Renal pelvis (tissue), 12 donors: ENCODE results near the gene KHNYN. TPM values are rescaled to one million over a fixed set of nuclear protein-coding genes. Genes with fewer than 3 reads are reported as not detected.
A peak's percentile ranks its signal among the peaks of the same experiment; 100 is the strongest.
"Not testable (repeated sequence)": the region's sequence is repeated elsewhere in the genome, so short reads cannot be mapped to it uniquely, and the experiment has no call there.

Experiments used
- DNase-seq: peaks from one replicate; pipeline ENCODE4 v3.0.0-alpha.2; 2013
- long read RNA-seq, 16 experiments: transcript quantifications; one replicate each; lab custom pipeline, GENCODE V29; 2026
- polyA plus RNA-seq, 3 donors: library from polyadenylated mRNA; unstranded; fragments of 120-200 nt; gene quantifications; one replicate each; pipeline ENCODE4 v1.2.1, GENCODE V29; 2013; ENCODE audit not compliant: insufficient read length in 3 of 3

Gene KHNYN
- 10 to 100 TPM; 43.7 to 55.8 (median 53.3) TPM for polyA plus RNA-seq
- long read RNA-seq, donor 1, partial matches to known transcripts, result 47 of 69 reads
- long read RNA-seq, donor 1, other reads (novel, unspliced or antisense), result 20 of 69 reads
- long read RNA-seq, donor 2, partial matches to known transcripts, result 0 of 5 reads
- long read RNA-seq, donor 2, other reads (novel, unspliced or antisense), result 0 of 5 reads
- long read RNA-seq, donor 3, partial matches to known transcripts, result 12 of 46 reads
- long read RNA-seq, donor 3, other reads (novel, unspliced or antisense), result 34 of 46 reads
- long read RNA-seq, donor 4, partial matches to known transcripts, result 34 of 90 reads
- long read RNA-seq, donor 4, other reads (novel, unspliced or antisense), result 53 of 90 reads
- long read RNA-seq, donor 5, partial matches to known transcripts, result 0 of 16 reads
- long read RNA-seq, donor 5, other reads (novel, unspliced or antisense), result 14 of 16 reads
- long read RNA-seq, donor 6, partial matches to known transcripts, result 23 of 43 reads
- long read RNA-seq, donor 6, other reads (novel, unspliced or antisense), result 15 of 43 reads
- long read RNA-seq, donor 7, transcript KHNYN-202 (8 exons, 3,359 nt), result major isoform, 8 of 20 reads
- long read RNA-seq, donor 7, partial matches to known transcripts, result 10 of 20 reads
- long read RNA-seq, donor 7, other reads (novel, unspliced or antisense), result 0 of 20 reads
- long read RNA-seq, donor 8, partial matches to known transcripts, result 0 of 1 reads
- long read RNA-seq, donor 8, other reads (novel, unspliced or antisense), result 0 of 1 reads
- long read RNA-seq, donor 9, partial matches to known transcripts, result 44 of 64 reads
- long read RNA-seq, donor 9, other reads (novel, unspliced or antisense), result 18 of 64 reads
- long read RNA-seq, donor 10, partial matches to known transcripts, result 0 of 3 reads
- long read RNA-seq, donor 10, other reads (novel, unspliced or antisense), result 0 of 3 reads
- long read RNA-seq, donor 11, partial matches to known transcripts, result 0 of 1 reads
- long read RNA-seq, donor 11, other reads (novel, unspliced or antisense), result 0 of 1 reads
- long read RNA-seq, donor 12, transcript KHNYN-202 (8 exons, 3,359 nt), result major isoform, 5 of 92 reads
- long read RNA-seq, donor 12, partial matches to known transcripts, result 20 of 92 reads
- long read RNA-seq, donor 12, other reads (novel, unspliced or antisense), result 66 of 92 reads
- long read RNA-seq, donor 13, partial matches to known transcripts, result 17 of 42 reads
- long read RNA-seq, donor 13, other reads (novel, unspliced or antisense), result 23 of 42 reads
- long read RNA-seq, donor 14, result 0 reads
- long read RNA-seq, donor 15, result 0 reads
- long read RNA-seq, donor 16, transcript KHNYN-202 (8 exons, 3,359 nt), result major isoform, 6 of 9 reads
- long read RNA-seq, donor 16, partial matches to known transcripts, result 0 of 9 reads
- long read RNA-seq, donor 16, other reads (novel, unspliced or antisense), result 0 of 9 reads

- DNase-seq, result peak; percentile 90
These were observed at the start of gene KHNYN, which contains the start of gene CBLN3 for GRCh38 chr14:24429395-24430142. Gene KHNYN (plus strand): TSS chr14:24429954. CDS start chr14:24430731, 777 bp downstream. Gene CBLN3 (minus strand): TSS chr14:24429668. CDS start chr14:24429054, 614 bp downstream.

DNA sequence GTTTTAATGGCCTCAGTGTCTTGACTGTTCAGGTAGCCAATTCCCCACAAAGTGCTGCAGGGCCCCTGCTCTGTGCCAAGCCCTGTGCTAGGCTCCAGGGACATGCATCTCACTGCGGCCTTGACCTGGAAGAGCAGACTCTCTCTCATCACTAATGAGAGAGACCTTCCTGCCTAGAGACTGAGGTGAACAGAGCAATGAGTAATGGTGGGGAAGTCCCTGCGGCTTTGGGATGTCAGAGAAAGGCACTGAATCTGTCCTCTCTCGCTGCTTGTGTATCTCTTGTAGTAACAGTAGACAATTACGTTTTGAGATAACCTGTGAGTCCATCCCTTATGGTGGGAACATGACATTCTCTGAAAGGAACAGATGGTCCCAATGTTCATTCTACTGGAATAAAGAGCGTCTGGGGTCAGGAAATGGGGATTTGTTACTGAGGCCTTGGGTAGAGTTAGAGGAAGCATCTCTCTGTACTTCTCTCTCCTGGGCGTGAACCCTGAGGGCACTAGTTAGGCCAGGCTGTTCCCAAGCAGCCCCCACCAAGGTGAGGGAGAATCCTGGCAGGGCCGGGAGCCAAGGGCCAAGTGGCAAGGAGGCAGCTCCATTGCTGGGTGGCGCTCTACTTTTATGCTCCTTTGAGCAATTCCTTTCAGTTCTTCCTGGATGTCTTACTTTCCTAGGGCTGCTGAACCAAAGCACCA lies 48.2 kb upstream of the KHNYN start:
- no peak for DNase-seq

- peak; percentile 76 for DNase-seq
These were observed 47.7 kb upstream of the KHNYN start for GRCh38 chr14:24382064-24382371.

GRCh38 chr14:24384169-24384568 lies 45.6 kb upstream of the KHNYN start:
- no peak for DNase-seq

GRCh38 chr14:24385524-24385923 lies 44.2 kb upstream of the KHNYN start:
- DNase-seq, result no peak

DNA sequence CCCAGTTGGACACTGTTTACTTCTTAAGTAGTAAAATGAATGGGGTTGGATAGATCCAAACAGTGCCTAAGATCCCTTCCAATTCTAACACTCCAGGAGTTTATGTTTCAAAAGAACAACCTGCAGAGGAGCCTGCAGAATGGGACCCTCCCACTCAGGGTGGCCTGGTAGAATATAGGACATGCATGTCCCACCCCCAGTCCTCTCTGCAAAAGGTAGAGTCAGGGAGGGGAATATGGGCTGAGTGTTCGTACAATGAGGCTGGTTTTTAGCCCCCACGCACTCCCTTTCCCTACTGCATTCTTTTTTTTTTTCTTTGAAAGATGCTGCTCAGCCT lies 42.8 kb upstream of the KHNYN start:
- DNase-seq, result no peak

- not testable (repeated sequence) for DNase-seq
These were observed 42.2 kb upstream of the KHNYN start for GRCh38 chr14:24387579-24387978.

- no peak for DNase-seq
These were observed 41.1 kb upstream of the KHNYN start for GRCh38 chr14:24388474-24389179.

- DNase-seq, result no peak
These were observed 40.4 kb upstream of the KHNYN start for GRCh38 chr14:24389226-24389848.

DNA sequence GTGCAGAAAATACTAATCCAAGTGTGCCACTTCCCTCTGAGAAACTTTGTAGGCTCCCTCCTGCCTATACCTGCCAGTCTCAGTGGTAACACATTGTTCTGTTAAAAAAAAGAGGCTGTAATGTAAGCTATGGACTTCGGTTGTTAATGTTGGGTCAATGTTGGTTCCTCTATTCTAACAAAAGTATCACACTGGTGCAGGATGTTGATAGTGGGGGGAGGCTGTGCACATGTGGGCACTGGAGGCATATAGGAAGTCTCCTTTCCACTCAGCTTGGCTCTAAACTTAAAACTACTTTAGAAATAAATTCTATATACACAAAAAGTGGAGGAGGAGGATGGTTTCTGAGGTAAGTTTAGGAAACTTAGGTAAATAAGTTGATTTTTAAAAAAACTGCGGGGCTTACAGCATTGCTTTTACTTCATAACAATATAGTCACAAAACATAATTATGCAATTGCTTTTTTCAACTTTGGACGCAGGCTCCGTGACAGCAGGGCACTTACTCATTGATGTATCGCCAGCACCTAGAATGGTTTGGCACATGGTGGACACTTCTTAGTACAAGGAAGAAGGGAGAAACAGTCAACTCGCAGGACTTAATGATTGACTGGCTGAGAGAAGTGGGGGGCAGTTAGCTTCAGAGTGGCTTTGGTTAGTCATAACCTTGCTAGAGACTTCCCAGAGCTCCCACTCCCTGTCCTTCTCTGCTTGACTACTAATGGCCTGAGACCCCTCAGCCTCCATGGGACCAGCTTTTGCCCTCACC lies 38.9 kb upstream of the KHNYN start:
- DNase-seq, result no peak

- DNase-seq, result no peak
These were observed 37.2 kb upstream of the KHNYN start for GRCh38 chr14:24392325-24393091.

DNA sequence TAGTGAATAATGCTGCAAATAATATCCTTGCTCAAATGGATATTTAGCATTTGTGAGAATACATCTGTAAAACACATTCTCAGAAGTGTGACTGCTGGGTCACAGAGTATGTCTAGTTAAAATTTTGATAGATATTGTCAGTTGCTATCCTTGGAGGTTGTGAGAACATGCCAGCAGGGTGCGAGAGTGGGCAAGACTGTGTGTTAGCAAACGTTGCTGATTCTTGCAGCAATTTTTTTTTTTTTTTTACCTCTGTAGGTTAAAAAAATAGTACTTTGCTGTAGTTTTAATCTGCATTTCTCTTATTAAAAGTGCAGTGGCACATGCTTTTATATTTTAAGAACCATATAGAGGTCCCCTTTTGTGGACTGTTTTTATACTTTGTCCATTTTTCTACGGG lies 35.5 kb upstream of the KHNYN start:
- no peak for DNase-seq

DNA sequence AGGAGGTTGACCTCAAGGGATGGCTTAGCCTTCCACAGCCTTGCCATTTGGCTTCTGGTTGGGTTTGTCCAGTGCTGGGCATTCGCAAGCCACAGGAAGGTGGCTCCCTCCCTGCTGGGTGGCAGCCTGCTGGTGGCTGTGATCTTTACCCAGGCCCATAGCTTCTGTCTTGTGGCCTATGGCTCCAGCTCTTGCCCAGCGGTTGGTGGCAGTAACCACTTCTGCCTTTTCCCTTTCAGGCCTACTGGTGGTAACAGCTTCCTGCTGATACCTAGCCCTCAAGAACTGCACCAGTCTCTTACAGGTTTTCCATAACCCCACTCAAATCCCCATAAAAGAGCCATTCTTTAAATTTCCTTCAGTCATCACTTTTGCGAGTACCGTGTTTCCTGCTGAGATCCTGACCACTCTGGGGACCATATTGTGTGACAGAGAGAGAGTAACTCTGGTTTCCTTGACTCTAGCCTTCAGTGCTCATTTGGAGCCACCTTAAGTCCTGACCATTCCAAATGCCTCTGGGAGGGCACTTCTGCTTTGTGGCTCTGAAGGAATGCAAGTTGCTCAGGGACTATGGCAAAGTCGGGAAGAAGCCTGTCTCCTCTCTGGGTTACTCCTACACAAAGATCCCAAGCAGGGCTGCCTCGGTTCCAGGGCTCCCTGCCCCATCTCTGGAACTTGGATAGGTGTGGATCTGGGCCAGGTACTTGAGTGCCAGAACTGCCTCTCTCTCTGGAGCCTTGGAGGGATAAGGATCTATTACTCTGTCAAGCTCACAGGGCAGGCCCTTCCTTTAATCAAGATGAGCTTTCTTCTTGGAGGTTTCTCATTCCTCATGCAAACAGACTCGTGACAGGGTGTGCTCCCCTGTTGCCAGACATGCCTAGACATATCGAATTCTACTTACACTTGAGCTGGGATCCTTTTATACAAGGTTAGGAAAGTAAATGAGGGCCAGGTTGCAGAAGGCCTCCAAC lies 33.9 kb upstream of the KHNYN start:
- DNase-seq, result no peak

- DNase-seq, result no peak
These were observed 32.0 kb upstream of the KHNYN start for GRCh38 chr14:24397639-24398292.

- peak; percentile 87 for DNase-seq
These were observed 31.5 kb upstream of the KHNYN start for GRCh38 chr14:24398293-24398652.
